ENCODE results near the gene SUGCT.

- TF ChIP-seq CTCF (conservative IDR thresholded peaks at IDR 0.05 in 1 of 2, IDR thresholded peaks at IDR 0.05 in 1 of 2; ENCODE audit: extremely low read depth in 1 of 2, insufficient read depth in 1 of 2, low read depth in 1 of 2, low read length in 2 of 2) (no peak), EZH2 (IDR thresholded peaks at IDR 0.05; ENCODE audit: borderline replicate concordance, low read length) (no peak)
Measured at GRCh38 chr7:40597517-40597916, 462.7 kb downstream of the SUGCT start.
